ENCODE results near the gene KLHL17. TPM values are rescaled to one million over a fixed set of nuclear protein-coding genes. Genes with fewer than 3 reads are reported as not detected.

Gene KLHL17
- total and polyA plus RNA-seq, 10 of the 15 experiments (the other 5 are each of a cell fraction or from before 2014, with no cell fraction given) = 0.03 to 30.6 (median 5.3) TPM

DNA sequence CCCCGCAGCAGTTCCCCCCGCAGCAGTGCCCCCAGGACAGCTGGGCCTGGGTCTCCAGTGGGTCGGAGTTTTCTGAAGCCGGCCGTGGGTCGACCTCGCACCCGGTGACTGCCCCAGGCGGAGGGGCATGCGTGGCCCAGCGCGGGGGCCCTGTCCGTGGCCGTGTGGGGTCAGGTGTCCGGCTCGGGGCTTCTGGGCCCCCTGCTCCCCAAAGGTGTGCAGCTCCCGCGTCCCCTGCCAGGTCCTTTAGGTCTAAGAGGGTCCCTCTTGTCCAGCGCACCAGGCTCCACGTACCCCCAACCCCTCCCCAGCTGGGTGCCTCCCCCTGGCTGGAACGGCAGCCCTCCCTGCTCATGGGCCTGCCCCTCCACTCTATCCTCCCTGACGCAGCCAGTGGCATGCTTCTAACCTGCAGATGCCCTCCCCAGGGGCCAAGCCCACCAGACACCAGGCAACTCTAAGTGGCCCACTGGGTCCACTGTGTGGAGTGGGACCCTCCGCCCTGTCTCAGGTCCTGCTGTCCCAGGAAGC, 45.5 kb downstream of the KLHL17 start:
- POLR2A ChIA-PET = interaction anchor here (0.5 to 5.4 kb wide), 3 partner anchors 8 to 21 kb away, joined by 3 to 22 read pairs (median 6); partner anchors contain the start of genes AGRN and ISG15
- Histone ChIP-seq H3K4me1 (ENCODE audit: control insufficient read depth, insufficient read depth, low read length) (peaks cover 22% of the 10 kb centered on the region), H3K79me2 (ENCODE audit: control insufficient read depth, insufficient read depth, low read length) (no peaks in the 10 kb centered on the region), H3K27me3 (replicated peaks in 1 of 2; ENCODE audit: control insufficient read depth in 2 of 2, insufficient read depth in 2 of 2, low read length in 1 of 2) (peaks cover 0 to 5% of the 10 kb centered on the region in 2 experiments; a peak in 2 of 4 replicates), H3K4me3 (no peak overlapping the region), H4K20me1 (ENCODE audit: control insufficient read depth, insufficient read depth) (no peaks in the 10 kb centered on the region), H2AFZ (ENCODE audit: control insufficient read depth, low read depth, low read length) (no peak overlapping the region), H3K36me3 (ENCODE audit: control insufficient read depth in 2 of 2, insufficient read depth in 2 of 2, low read length in 1 of 2) (no peaks in the 10 kb centered on the region), H3K9ac (ENCODE audit: control insufficient read depth, insufficient read depth, low read length) (no peak overlapping the region), H3K9me3 (replicated peaks; ENCODE audit: control insufficient read depth, insufficient read depth, low read length) (peaks cover 2% of the 10 kb centered on the region; the same call in 1 of the 3 replicates), H3K4me2 (ENCODE audit: control insufficient read depth, insufficient read depth) (no peak overlapping the region), H3K27ac (ENCODE audit: control insufficient read depth, insufficient read depth) (no peak overlapping the region)
- no peak for TF ChIP-seq BMI1 (IDR thresholded peaks at IDR 0.05; ENCODE audit: borderline replicate concordance)
- no peak for TF ChIP-seq FOXK2 (IDR thresholded peaks at IDR 0.05)
- no peak for TF ChIP-seq ETV6 (conservative IDR thresholded peaks at IDR 0.05 in 1 of 2, IDR thresholded peaks at IDR 0.05 in 1 of 2; ENCODE audit: borderline replicate concordance in 1 of 2, low read depth in 1 of 2)
- TF ChIP-seq CBX5 (IDR thresholded peaks at IDR 0.05; ENCODE audit: low read depth) = no peak
- TF ChIP-seq NBN (IDR thresholded peaks at IDR 0.05) = no peak
- TF ChIP-seq SREBF1 (IDR thresholded peaks at IDR 0.05; ENCODE audit: low read length) = no peak
- TF ChIP-seq YY1 (IDR thresholded peaks at IDR 0.05; ENCODE audit: low read depth, low read length) = no peak
- TF ChIP-seq ZNF274 (IDR thresholded peaks at IDR 0.05; ENCODE audit: insufficient read depth, insufficient read length) = no peak
- no peak for TF ChIP-seq SIX5 (IDR thresholded peaks at IDR 0.05; ENCODE audit: low read depth, low read length, severe bottlenecking)
- no peak for TF ChIP-seq WRNIP1 (IDR thresholded peaks at IDR 0.05; ENCODE audit: borderline replicate concordance, low read depth, low read length)
- no peak for TF ChIP-seq ZZZ3 (IDR thresholded peaks at IDR 0.05; ENCODE audit: control insufficient read depth, insufficient read length, low read depth)
- in situ Hi-C loops (cut with MboI) = no loop called here
- no TSS peak for BruUV-seq (replicated peaks)
- CTCF ChIA-PET = interaction anchor here (0.6 to 5.6 kb wide), 4 partner anchors 22 to 137 kb away, joined by 3 to 56 read pairs (median 4); partner anchors contain the start of gene PERM1
- SMC1A ChIA-PET (ENCODE audit: uncharacterized antibody, unreplicated experiment) = no interaction called here
- DNase-seq (ENCODE audit: low read depth, low spot score) = no peak
- ATAC-seq = no peak
- RAD21 ChIA-PET (ENCODE audit: unreplicated experiment) = no interaction called here
- intact Hi-C loops (cut with micrococcal nuclease; ENCODE audit: unreplicated experiment) = no loop called here
- WGBS (ENCODE audit: insufficient coverage, insufficient replicate concordance, low lambda C conversion rate, missing lambda C conversion rate) = 78% methylated on average over 16 of the region's 23 CpGs
- no peak for FAIRE-seq
